NOMO-1 treated with dmso at 0.1 percent for 144 hours (cell line): Measurements from ENCODE around the gene ITGAL.

Source experiments
- DNase-seq: peaks from one replicate; lab custom pipeline; 2025; ENCODE audit not compliant: unreplicated experiment; lab: John Stamatoyannopoulos, UW

ITGAL gene

GRCh38 chr16:30567160-30567990 is 94.8 kb downstream of the ITGAL start:
- DNase-seq, result no peak

- peak; percentile 85 for DNase-seq
Measured at GRCh38 chr16:30567991-30568638, 95.6 kb downstream of the ITGAL start.

- no peak for DNase-seq
Measured at GRCh38 chr16:30569281-30569680, 96.7 kb downstream of the ITGAL start.

- DNase-seq, result no peak
Measured at GRCh38 chr16:30569746-30570635, 97.4 kb downstream of the ITGAL start.

GRCh38 chr16:30570636-30571444 is 98.3 kb downstream of the ITGAL start:
- DNase-seq, result no peak

GRCh38 chr16:30571445-30572322 is 99.1 kb downstream of the ITGAL start, which contains the start of gene ZNF688:
TSS of gene ZNF688 (minus strand) at chr16:30571714. CDS start at chr16:30571629, 85 bp downstream.
- DNase-seq, result peak; percentile 96
